Loucy (cell line): Measurements from ENCODE around the gene PITPNC1.
"Not testable (repeated sequence)": the region's sequence is repeated elsewhere in the genome, so short reads cannot be mapped to it uniquely, and the experiment has no call there.

Experiments
- EZH2phosphoT487 ChIP-seq: fragments of 200-600 bp; IDR thresholded peaks from 2 replicates; pipeline ENCODE4 v1.6.1; 2018; ENCODE audit warnings: antibody characterized with exemption, mild to moderate bottlenecking, moderate library complexity, borderline replicate concordance
- TF ChIP-seq, protein P1 (sequence below): fragments of 200-600 bp; sonication (generic); conservative IDR thresholded peaks from 2 replicates; pipeline ENCODE4 v1.5.1; 2014; ENCODE audit warnings: mild to moderate bottlenecking, antibody characterized with exemption, low read length

DNA sequence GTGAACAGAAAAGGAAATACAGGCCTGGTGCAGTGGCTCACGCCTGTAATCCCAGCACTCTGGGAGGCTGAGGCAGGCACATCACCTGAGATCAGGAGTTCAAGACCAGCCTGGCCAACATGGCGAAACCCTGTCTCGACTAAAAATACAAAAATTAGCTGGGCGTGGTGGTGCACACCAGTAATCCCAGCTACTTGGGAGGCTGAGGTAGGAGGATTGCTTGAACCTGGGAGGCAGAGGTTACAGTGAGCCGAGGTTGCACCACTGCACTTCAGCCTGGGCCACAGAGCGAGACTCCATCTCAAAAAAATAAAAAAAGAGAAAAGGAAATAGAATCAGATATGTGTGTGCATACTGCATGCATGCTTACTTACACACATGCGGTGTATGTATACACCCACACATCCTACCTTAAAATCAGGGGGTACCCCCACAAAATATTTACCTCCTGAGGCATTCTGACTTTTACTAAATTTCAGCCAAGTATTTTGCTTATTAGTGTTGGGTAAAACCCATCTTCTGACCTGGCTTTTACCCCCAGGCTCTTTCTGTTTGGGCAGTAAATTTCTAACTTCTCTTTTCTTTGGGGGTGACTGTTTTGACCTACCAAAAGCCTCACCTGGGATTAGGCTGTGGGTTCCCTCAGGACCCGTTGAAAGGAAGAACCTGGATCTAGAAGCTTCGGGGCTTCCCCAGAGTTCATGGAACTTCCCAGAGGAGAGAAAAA, 201.8 kb downstream of the PITPNC1 start:
- TF ChIP-seq, protein P1, sequence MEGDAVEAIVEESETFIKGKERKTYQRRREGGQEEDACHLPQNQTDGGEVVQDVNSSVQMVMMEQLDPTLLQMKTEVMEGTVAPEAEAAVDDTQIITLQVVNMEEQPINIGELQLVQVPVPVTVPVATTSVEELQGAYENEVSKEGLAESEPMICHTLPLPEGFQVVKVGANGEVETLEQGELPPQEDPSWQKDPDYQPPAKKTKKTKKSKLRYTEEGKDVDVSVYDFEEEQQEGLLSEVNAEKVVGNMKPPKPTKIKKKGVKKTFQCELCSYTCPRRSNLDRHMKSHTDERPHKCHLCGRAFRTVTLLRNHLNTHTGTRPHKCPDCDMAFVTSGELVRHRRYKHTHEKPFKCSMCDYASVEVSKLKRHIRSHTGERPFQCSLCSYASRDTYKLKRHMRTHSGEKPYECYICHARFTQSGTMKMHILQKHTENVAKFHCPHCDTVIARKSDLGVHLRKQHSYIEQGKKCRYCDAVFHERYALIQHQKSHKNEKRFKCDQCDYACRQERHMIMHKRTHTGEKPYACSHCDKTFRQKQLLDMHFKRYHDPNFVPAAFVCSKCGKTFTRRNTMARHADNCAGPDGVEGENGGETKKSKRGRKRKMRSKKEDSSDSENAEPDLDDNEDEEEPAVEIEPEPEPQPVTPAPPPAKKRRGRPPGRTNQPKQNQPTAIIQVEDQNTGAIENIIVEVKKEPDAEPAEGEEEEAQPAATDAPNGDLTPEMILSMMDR, result not testable (repeated sequence)
- not testable (repeated sequence) for TF ChIP-seq EZH2phosphoT487
